HT-29 (cell line): ENCODE measurements around the gene SIK2. TPM values are rescaled to one million over a fixed set of nuclear protein-coding genes. Genes with fewer than 3 reads are reported as not detected.
"Not testable (repeated sequence)": the region's sequence is repeated elsewhere in the genome, so short reads cannot be mapped to it uniquely, and the experiment has no call there.

Experiments
- DNase-seq: peaks from one replicate; pipeline ENCODE4 v3.0.0-alpha.2; 2015; ENCODE audit warnings: low spot score
- total RNA-seq: library from RNA; depleted of rRNA; stranded (reverse); fragments of >200 nt; shearing (Covaris generic); gene quantifications from 2 replicates; pipeline ENCODE4 v1.2.3, GENCODE V29; 2014

SIK2 gene
- total RNA-seq, 1 experiment from 2014 or later: 11.4 TPM

GRCh38 chr11:111698852-111699559, 96.8 kb downstream of the SIK2 start:
- no peak for DNase-seq

- no peak for DNase-seq
These were observed 97.4 kb downstream of the SIK2 start for GRCh38 chr11:111699579-111700156.

- DNase-seq: no peak
These were observed 97.9 kb downstream of the SIK2 start for GRCh38 chr11:111700162-111700561.

GRCh38 chr11:111702623-111703022, 100.4 kb downstream of the SIK2 start:
- DNase-seq: no peak

GRCh38 chr11:111703576-111703975, 101.3 kb downstream of the SIK2 start:
- no peak for DNase-seq

- no peak for DNase-seq
These were observed 104.9 kb downstream of the SIK2 start for GRCh38 chr11:111707039-111707690.

- DNase-seq: no peak
These were observed 105.4 kb downstream of the SIK2 start for GRCh38 chr11:111707691-111708067.

GRCh38 chr11:111714522-111714921, 112.3 kb downstream of the SIK2 start:
- no peak for DNase-seq

GRCh38 chr11:111715142-111715816, 113.0 kb downstream of the SIK2 start:
- no peak for DNase-seq

GRCh38 chr11:111717660-111718059, 115.4 kb downstream of the SIK2 start:
- not testable (repeated sequence) for DNase-seq

- peak; percentile 94 for DNase-seq
These were observed 116.2 kb downstream of the SIK2 start for GRCh38 chr11:111718436-111718835.

GRCh38 chr11:111718859-111719258, 116.6 kb downstream of the SIK2 start:
- no peak for DNase-seq

- DNase-seq: no peak
These were observed 117.1 kb downstream of the SIK2 start for GRCh38 chr11:111719379-111719778.

GRCh38 chr11:111720801-111721494, 118.7 kb downstream of the SIK2 start:
- no peak for DNase-seq

- DNase-seq: no peak
These were observed 120.3 kb downstream of the SIK2 start for GRCh38 chr11:111722501-111722900.

GRCh38 chr11:111723595-111723994, 121.3 kb downstream of the SIK2 start:
- DNase-seq: no peak

- DNase-seq: no peak
These were observed 122.4 kb downstream of the SIK2 start for GRCh38 chr11:111724615-111725129.

GRCh38 chr11:111725621-111726020, 123.4 kb downstream of the SIK2 start:
- no peak for DNase-seq

GRCh38 chr11:111726301-111726713, 124.1 kb downstream of the SIK2 start:
- DNase-seq: no peak

- DNase-seq: no peak
These were observed 125.2 kb downstream of the SIK2 start for GRCh38 chr11:111727431-111727830.

- DNase-seq: no peak
These were observed 127.0 kb downstream of the SIK2 start for GRCh38 chr11:111729071-111729830.
